Measurements from ENCODE around the gene HSPB6. TPM values are rescaled to one million over a fixed set of nuclear protein-coding genes. Genes with fewer than 3 reads are reported as not detected.

Gene HSPB6
- total RNA-seq, 4 donors from 2014 or later, result 44.9 to 119 (median 96.6) TPM

GRCh38 chr19:35755131-35755549, 1.7 kb downstream of the HSPB6 start:
- TF ChIP-seq POLR2AphosphoS5 (IDR thresholded peaks at IDR 0.05) (no peak), POLR2A (IDR thresholded peaks at IDR 0.05) (peak in 1 of 2 donors; percentile 12)
- H3K27ac ChIP-seq, result peak overlapping the region; percentile 93 to 99 (median 96)
- peak overlapping the region; percentile 14 to 81 for H3K4me3 ChIP-seq
- ATAC-seq, result no peak
- H3K4me1 ChIP-seq, result peaks cover 0 to 72% (median 31%) of the 10 kb centered on the region in 3 donors
- WGBS, 2 donors (ENCODE audit: low coverage in 1 of 2), result 11 to 36% methylated on average over 5 to 7 of the region's 17 CpGs
- H3K9me3 ChIP-seq, result no peaks in the 10 kb centered on the region
- peaks cover 0 to 45% of the 10 kb centered on the region in 2 donors for H3K36me3 ChIP-seq
- H3K27me3 ChIP-seq, result no peaks in the 10 kb centered on the region

DNA sequence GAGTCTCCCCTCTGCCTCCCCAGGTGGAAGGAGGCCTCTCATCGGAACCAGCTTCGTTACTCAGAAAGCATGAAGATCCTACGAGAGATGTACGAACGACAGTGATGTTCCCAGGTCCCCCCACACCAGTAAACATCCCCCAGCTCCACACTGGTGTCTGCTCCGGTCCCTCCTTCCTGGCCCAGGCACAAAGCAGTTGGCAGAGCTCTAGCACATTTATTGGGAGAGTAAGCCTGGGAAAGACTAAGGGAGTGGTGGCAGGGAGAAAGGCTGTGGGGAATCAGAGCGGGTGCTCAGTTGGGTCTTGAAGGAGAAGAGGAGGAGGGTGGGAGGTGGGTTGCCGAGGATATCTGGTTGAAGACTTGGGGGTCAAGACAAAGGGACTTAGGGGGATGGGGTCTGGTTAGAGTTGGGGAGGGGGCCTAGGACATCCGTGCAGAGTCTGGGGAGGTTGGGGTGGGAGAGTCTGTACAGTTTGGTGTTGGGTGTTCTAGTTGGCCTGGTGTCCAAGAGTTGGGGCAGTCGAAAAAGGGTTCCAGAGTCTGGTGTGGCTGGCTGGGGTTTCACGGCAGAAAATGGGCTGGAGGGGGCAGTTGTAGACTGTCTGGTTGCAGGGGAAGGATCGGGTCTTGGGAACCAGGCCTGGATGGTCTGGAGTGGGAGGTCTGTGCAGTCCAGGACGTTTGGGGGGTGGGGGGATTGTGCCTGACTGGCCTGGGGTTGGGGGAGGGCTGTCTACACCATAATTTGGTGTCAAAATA, 2.3 kb downstream of the HSPB6 start:
- Histone ChIP-seq H3K4me1 (peaks cover 0 to 72% (median 35%) of the 10 kb centered on the region in 3 donors), H3K27ac (peak overlapping the region; percentile 93 to 99 (median 96)), H3K27me3 (no peaks in the 10 kb centered on the region), H3K9me3 (no peaks in the 10 kb centered on the region), H3K36me3 (peaks cover 0 to 39% of the 10 kb centered on the region in 2 donors), H3K4me3 (peak overlapping the region; percentile 14 to 81)
- no peak for TF ChIP-seq POLR2A (IDR thresholded peaks at IDR 0.05)
- no peak for TF ChIP-seq EP300 (IDR thresholded peaks at IDR 0.05)
- TF ChIP-seq POLR2AphosphoS5 (IDR thresholded peaks at IDR 0.05), result no peak
- TF ChIP-seq, protein P1, sequence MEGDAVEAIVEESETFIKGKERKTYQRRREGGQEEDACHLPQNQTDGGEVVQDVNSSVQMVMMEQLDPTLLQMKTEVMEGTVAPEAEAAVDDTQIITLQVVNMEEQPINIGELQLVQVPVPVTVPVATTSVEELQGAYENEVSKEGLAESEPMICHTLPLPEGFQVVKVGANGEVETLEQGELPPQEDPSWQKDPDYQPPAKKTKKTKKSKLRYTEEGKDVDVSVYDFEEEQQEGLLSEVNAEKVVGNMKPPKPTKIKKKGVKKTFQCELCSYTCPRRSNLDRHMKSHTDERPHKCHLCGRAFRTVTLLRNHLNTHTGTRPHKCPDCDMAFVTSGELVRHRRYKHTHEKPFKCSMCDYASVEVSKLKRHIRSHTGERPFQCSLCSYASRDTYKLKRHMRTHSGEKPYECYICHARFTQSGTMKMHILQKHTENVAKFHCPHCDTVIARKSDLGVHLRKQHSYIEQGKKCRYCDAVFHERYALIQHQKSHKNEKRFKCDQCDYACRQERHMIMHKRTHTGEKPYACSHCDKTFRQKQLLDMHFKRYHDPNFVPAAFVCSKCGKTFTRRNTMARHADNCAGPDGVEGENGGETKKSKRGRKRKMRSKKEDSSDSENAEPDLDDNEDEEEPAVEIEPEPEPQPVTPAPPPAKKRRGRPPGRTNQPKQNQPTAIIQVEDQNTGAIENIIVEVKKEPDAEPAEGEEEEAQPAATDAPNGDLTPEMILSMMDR (IDR thresholded peaks at IDR 0.05), result no peak
- no peak for ATAC-seq
- 45 to 83% methylated on average over 2 to 10 of the region's 13 CpGs for whole genome bisulfite sequencing, 2 donors (ENCODE audit: low coverage in 1 of 2)

DNA sequence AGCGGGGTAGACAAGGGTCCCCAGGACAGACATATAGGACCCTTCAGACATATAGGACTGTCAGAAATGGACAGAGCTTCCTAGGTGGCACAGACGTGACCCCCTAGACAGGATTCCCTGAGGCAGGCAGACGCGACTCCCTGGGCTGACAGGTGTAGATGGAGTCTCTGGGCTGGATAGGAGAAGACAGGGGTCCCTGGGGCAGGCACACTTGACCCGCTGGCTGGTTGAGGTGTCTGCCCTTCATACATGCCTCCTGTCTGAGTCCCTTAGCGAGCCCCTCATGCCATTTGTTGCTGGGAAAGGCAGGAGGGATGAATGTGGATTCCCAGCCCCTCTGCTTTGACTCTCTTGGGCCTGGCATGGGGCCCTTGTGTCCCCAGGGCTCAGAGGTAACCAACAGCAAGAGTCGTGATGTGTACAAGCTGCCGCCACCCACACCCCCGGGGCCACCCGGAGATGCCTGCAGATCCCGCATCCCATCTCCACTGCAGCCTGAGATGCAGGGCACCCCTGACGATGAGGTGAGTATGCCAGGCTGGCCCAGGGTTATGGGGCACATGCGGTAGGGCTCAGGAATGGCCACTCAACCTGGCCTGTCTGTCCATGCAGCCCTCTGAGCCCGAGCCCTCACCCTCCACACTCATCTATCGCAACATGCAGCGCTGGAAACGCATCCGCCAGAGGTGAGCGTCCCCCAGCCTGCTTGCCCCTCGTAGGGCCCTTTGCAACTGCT, 3.0 kb downstream of the HSPB6 start:
- WGBS, 2 donors (ENCODE audit: low coverage in 1 of 2), result 67% methylated on average over 3 of the region's 20 CpGs; no CpG with 5 or more reads in 1 of the 2 donors
- no peak overlapping the region for H3K4me3 ChIP-seq
- peaks cover 0 to 72% (median 37%) of the 10 kb centered on the region in 3 donors for H3K4me1 ChIP-seq
- peak overlapping the region in 3 of 4 donors; percentile 93 to 99 (median 98) for H3K27ac ChIP-seq
- no peaks in the 10 kb centered on the region for H3K27me3 ChIP-seq
- H3K36me3 ChIP-seq, result peaks cover 0 to 39% of the 10 kb centered on the region in 2 donors
- TF ChIP-seq, protein P1 (IDR thresholded peaks at IDR 0.05), result no peak
- no peak for TF ChIP-seq POLR2AphosphoS5 (IDR thresholded peaks at IDR 0.05)
- no peak for TF ChIP-seq POLR2A (IDR thresholded peaks at IDR 0.05)
- TF ChIP-seq EP300 (IDR thresholded peaks at IDR 0.05), result no peak
- no peaks in the 10 kb centered on the region for H3K9me3 ChIP-seq
- ATAC-seq, result no peak

DNA sequence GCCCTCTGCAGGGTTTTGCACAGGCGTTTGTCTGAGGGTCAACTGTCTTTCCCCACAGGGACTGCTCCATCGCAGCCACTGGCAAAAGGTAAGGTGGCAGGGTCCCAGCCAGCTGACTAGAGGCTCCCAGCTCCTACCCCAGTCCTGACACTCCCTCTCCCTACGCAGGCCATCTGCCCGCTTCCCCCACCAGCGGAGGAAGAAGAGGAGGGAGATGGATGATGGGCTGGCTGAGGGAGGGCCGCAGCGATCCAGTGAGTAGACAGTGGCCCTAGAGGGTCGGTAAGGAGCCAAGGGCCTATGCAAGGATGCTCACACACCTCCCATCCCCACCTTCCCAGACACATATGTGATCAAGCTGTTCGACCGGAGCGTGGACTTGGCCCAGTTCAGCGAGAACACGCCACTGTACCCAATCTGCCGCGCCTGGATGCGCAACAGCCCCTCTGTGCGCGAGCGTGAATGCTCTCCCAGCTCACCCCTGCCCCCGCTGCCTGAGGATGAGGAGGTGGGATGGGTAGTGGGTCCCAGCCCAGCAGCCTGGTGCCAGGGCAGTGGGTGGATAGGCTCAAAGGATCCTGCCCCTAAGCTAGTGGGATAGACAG, 4.0 kb downstream of the HSPB6 start:
- Histone ChIP-seq H3K9me3 (no peaks in the 10 kb centered on the region), H3K27ac (peak overlapping the region in 3 of 4 donors; percentile 9 to 99 (median 98)), H3K4me3 (no peak overlapping the region), H3K4me1 (peaks cover 0 to 72% (median 34%) of the 10 kb centered on the region in 3 donors), H3K36me3 (peaks cover 0 to 39% of the 10 kb centered on the region in 2 donors), H3K27me3 (no peaks in the 10 kb centered on the region)
- WGBS, 2 donors (ENCODE audit: low coverage in 1 of 2), result 80% methylated on average over 3 of the region's 20 CpGs; no CpG with 5 or more reads in 1 of the 2 donors
- no peak for ATAC-seq
- TF ChIP-seq POLR2AphosphoS5 (IDR thresholded peaks at IDR 0.05), result no peak
- TF ChIP-seq EP300 (IDR thresholded peaks at IDR 0.05), result no peak
- no peak for TF ChIP-seq POLR2A (IDR thresholded peaks at IDR 0.05)
- TF ChIP-seq, protein P1 (IDR thresholded peaks at IDR 0.05), result no peak

Measured in gastroesophageal sphincter (tissue), 4 donors.